Measurements from ENCODE around the gene DPPA2. TPM values are rescaled to one million over a fixed set of nuclear protein-coding genes. Genes with fewer than 3 reads are reported as not detected.
A peak's percentile ranks its signal among the peaks of the same experiment; 100 is the strongest.

Gene DPPA2
- total RNA-seq, 1 experiment from 2014 or later: not detected

DNA sequence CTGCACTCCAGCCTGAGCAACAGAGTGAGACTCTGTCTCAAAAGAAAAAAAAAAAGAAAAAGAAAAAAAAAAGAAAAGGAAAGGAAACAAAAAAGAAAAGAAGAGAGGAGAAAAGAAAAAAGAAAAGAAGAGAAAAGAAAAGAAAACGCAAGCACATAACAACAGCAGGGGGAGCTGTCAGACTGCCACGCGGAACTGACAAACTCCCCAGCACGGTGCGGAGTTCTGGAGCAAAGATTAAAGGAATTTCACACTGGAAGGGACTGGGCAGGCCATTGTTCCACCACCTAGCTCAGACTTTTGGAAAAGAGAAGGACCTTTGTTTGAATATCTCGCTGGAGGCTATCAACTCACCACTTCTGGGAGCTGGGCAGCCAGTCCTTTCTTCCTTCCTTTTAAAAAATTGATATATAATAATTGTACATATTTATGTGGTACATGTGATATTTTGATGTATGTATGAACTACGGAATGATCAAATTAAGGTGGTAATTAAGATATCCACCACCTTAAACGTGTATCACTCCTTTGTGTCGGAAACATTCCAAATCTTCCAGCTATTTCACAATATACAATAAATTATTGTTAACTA, 40.5 kb downstream of the DPPA2 start:
- CTCF ChIA-PET: no interaction called here
- TF ChIP-seq, protein P1, sequence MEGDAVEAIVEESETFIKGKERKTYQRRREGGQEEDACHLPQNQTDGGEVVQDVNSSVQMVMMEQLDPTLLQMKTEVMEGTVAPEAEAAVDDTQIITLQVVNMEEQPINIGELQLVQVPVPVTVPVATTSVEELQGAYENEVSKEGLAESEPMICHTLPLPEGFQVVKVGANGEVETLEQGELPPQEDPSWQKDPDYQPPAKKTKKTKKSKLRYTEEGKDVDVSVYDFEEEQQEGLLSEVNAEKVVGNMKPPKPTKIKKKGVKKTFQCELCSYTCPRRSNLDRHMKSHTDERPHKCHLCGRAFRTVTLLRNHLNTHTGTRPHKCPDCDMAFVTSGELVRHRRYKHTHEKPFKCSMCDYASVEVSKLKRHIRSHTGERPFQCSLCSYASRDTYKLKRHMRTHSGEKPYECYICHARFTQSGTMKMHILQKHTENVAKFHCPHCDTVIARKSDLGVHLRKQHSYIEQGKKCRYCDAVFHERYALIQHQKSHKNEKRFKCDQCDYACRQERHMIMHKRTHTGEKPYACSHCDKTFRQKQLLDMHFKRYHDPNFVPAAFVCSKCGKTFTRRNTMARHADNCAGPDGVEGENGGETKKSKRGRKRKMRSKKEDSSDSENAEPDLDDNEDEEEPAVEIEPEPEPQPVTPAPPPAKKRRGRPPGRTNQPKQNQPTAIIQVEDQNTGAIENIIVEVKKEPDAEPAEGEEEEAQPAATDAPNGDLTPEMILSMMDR (conservative IDR thresholded peaks at IDR 0.05; ENCODE audit: low read depth, low read length): peak; percentile 77
- no peak for TF ChIP-seq EZH2 (IDR thresholded peaks at IDR 0.05; ENCODE audit: borderline replicate concordance, low read depth, low read length, poor library complexity, severe bottlenecking)

GRCh38 chr3:109270779-109271178, 45.5 kb downstream of the DPPA2 start:
- Histone ChIP-seq H3K4me1 (ENCODE audit: insufficient read depth, low read length, poor library complexity, severe bottlenecking) (no peaks in the 10 kb centered on the region), H3K4me3 (ENCODE audit: low read depth, low read length, poor library complexity, severe bottlenecking) (no peak overlapping the region), H3K36me3 (ENCODE audit: insufficient read depth, low read length, poor library complexity, severe bottlenecking) (no peaks in the 10 kb centered on the region), H3K27me3 (replicated peaks; ENCODE audit: insufficient read depth, low read depth, low read length, poor library complexity) (no peaks in the 10 kb centered on the region), H3K27ac (ENCODE audit: low read depth, low read length, poor library complexity, severe bottlenecking) (no peak overlapping the region), H3K9me3 (ENCODE audit: low read depth, low read length, poor library complexity, severe bottlenecking) (no peaks in the 10 kb centered on the region)
- ChIA-PET CTCF (no interaction called here), POLR2A (ENCODE audit: low non-redundant PET) (interaction anchor here (0.6 kb wide), 1 partner anchor 17 kb away, joined by 3 read pairs; no protein-coding TSS in a partner anchor)
- BruUV-seq (replicated peaks): no TSS peak
- no peak for DNase-seq (ENCODE audit: low spot score)
- TF ChIP-seq EZH2 (IDR thresholded peaks at IDR 0.05; ENCODE audit: borderline replicate concordance, low read depth, low read length, poor library complexity, severe bottlenecking): no peak
- TF ChIP-seq, protein P1 (conservative IDR thresholded peaks at IDR 0.05; ENCODE audit: low read depth, low read length): no peak
- intact Hi-C loops (cut with micrococcal nuclease; ENCODE audit: unreplicated experiment): no loop called here

More for the DNA sequence above, 40.5 kb downstream of the DPPA2 start:
- DNase-seq (ENCODE audit: low spot score): peak; percentile 58
- H3K4me1 ChIP-seq (ENCODE audit: insufficient read depth, low read length, poor library complexity, severe bottlenecking): no peaks in the 10 kb centered on the region
- POLR2A ChIA-PET (ENCODE audit: low non-redundant PET): no interaction called here
- H3K27ac ChIP-seq (ENCODE audit: low read depth, low read length, poor library complexity, severe bottlenecking): no peak overlapping the region
- no peaks in the 10 kb centered on the region for H3K27me3 ChIP-seq (replicated peaks; ENCODE audit: insufficient read depth, low read depth, low read length, poor library complexity)
- no TSS peak for BruUV-seq (replicated peaks)
- H3K9me3 ChIP-seq (ENCODE audit: low read depth, low read length, poor library complexity, severe bottlenecking): no peaks in the 10 kb centered on the region
- no peaks in the 10 kb centered on the region for H3K36me3 ChIP-seq (ENCODE audit: insufficient read depth, low read length, poor library complexity, severe bottlenecking)
- H3K4me3 ChIP-seq (ENCODE audit: low read depth, low read length, poor library complexity, severe bottlenecking): no peak overlapping the region
- intact Hi-C loops (cut with micrococcal nuclease; ENCODE audit: unreplicated experiment): no loop called here

DNA sequence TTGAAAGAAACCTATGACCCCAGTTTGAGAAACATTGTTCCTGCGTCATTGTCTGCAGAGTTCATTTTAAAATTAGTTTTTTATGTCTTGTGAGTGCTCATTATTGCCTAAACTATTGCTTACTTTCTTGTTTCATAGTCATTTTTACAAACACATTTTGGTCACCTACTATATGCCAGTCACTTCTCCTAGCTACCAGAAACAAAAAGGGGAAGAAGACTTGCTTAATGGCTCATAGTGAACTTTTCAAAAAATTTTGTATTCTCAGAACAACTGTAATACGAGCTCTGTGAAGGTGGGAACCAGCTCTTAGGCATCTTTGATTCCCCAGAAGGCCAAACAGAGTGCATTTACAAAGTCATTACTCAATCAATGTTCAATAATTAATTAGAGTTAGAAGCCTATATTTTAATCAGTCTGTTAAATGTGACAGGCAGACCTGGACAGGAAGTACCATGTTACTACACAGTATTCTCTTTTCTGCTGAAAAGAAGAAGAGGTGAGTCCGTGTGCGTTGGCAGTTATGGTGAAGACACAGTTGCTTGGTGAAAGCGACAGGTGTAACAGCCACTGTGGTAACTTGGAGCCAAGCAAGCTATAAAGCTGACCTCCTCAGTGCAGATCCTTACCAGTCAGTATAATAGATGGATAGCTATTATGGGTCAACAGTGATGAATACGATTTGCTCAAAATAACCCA, 46.6 kb downstream of the DPPA2 start:
- no peak for DNase-seq (ENCODE audit: low spot score)
- no peaks in the 10 kb centered on the region for H3K9me3 ChIP-seq (ENCODE audit: low read depth, low read length, poor library complexity, severe bottlenecking)
- H3K4me3 ChIP-seq (ENCODE audit: low read depth, low read length, poor library complexity, severe bottlenecking): no peak overlapping the region
- TF ChIP-seq, protein P1 (conservative IDR thresholded peaks at IDR 0.05; ENCODE audit: low read depth, low read length): no peak
- TF ChIP-seq EZH2 (IDR thresholded peaks at IDR 0.05; ENCODE audit: borderline replicate concordance, low read depth, low read length, poor library complexity, severe bottlenecking): no peak
- no TSS peak for BruUV-seq (replicated peaks)
- intact Hi-C loops (cut with micrococcal nuclease; ENCODE audit: unreplicated experiment): no loop called here
- no peak overlapping the region for H3K27ac ChIP-seq (ENCODE audit: low read depth, low read length, poor library complexity, severe bottlenecking)
- CTCF ChIA-PET: no interaction called here
- H3K4me1 ChIP-seq (ENCODE audit: insufficient read depth, low read length, poor library complexity, severe bottlenecking): no peaks in the 10 kb centered on the region
- POLR2A ChIA-PET (ENCODE audit: low non-redundant PET): no interaction called here
- H3K36me3 ChIP-seq (ENCODE audit: insufficient read depth, low read length, poor library complexity, severe bottlenecking): no peaks in the 10 kb centered on the region
- H3K27me3 ChIP-seq (replicated peaks; ENCODE audit: insufficient read depth, low read depth, low read length, poor library complexity): no peaks in the 10 kb centered on the region
